Measurements from ENCODE around the gene MPC1L. TPM values are rescaled to one million over a fixed set of nuclear protein-coding genes. Genes with fewer than 3 reads are reported as not detected.
"Not testable (repeated sequence)": the region's sequence is repeated elsewhere in the genome, so short reads cannot be mapped to it uniquely, and the experiment has no call there.

Gene MPC1L
- total RNA-seq, 4 donors from 2014 or later: not detected

- in situ Hi-C loops (cut with MboI; ENCODE audit: low pct_ligation_motif_present in 1 of 4, low pct_unique_long_range_greater_than_20kb in 1 of 4, low sequenced_read_pairs in 3 of 4): no loop called here
Observed at GRCh38 chrX:40579141-40579540, 44.1 kb upstream of the MPC1L start.

GRCh38 chrX:40579900-40580536 lies 43.2 kb upstream of the MPC1L start:
- intact Hi-C loops (cut with DNase I; ENCODE audit: low total_unique reads) (no loop called here), in situ Hi-C loops (cut with MboI; ENCODE audit: low pct_ligation_motif_present in 1 of 4, low pct_unique_long_range_greater_than_20kb in 1 of 4, low sequenced_read_pairs in 3 of 4) (no loop called here)
- H3K27me3 ChIP-seq: no peaks in the 10 kb centered on the region
- no peaks in the 10 kb centered on the region for H3K36me3 ChIP-seq
- H3K4me1 ChIP-seq: peaks cover 3 to 13% (median 6%) of the 10 kb centered on the region in 4 donors
- H3K4me3 ChIP-seq: peak overlapping the region; percentile 30 to 84 (median 72)
- no peak for TF ChIP-seq CTCF (IDR thresholded peaks at IDR 0.05)
- TF ChIP-seq EP300 (IDR thresholded peaks at IDR 0.05; ENCODE audit: low read depth): no peak
- TF ChIP-seq POLR2A (IDR thresholded peaks at IDR 0.05): no peak
- no peak for TF ChIP-seq POLR2AphosphoS5 (IDR thresholded peaks at IDR 0.05)
- DNase-seq: no peak
- H3K27ac ChIP-seq: peak overlapping the region; percentile 85 to 98 (median 95)
- 14 to 38% methylated on average over 3 to 12 of the region's 12 CpGs for WGBS, 2 donors (ENCODE audit: low coverage in 1 of 2)
- no peaks in the 10 kb centered on the region for H3K9me3 ChIP-seq

More at GRCh38 chrX:40579141-40579540, 44.1 kb upstream of the MPC1L start:
- Histone ChIP-seq H3K27me3 (no peaks in the 10 kb centered on the region), H3K9me3 (no peaks in the 10 kb centered on the region), H3K36me3 (no peaks in the 10 kb centered on the region), H3K4me3 (no peak overlapping the region), H3K4me1 (peaks cover 3 to 13% (median 6%) of the 10 kb centered on the region in 4 donors), H3K27ac (peak overlapping the region in 1 of 4 donors; percentile 96)
- intact Hi-C loops (cut with DNase I; ENCODE audit: low total_unique reads): no loop called here
- no peak for DNase-seq
- WGBS, 2 donors (ENCODE audit: low coverage in 1 of 2): 38 to 62% methylated on average over 2 to 3 of the region's 3 CpGs
- no peak for TF ChIP-seq EP300 (IDR thresholded peaks at IDR 0.05; ENCODE audit: low read depth)
- no peak for TF ChIP-seq POLR2AphosphoS5 (IDR thresholded peaks at IDR 0.05)
- TF ChIP-seq CTCF (IDR thresholded peaks at IDR 0.05): no peak
- no peak for TF ChIP-seq POLR2A (IDR thresholded peaks at IDR 0.05)

- H3K27ac ChIP-seq: peak within 1 kb of the TSS; percentile 85 to 98 (median 95)
- DNase-seq: peak; percentile 93
- no peak for TF ChIP-seq CTCF (IDR thresholded peaks at IDR 0.05)
- no peak for TF ChIP-seq EP300 (IDR thresholded peaks at IDR 0.05; ENCODE audit: low read depth)
- TF ChIP-seq POLR2A (IDR thresholded peaks at IDR 0.05): peak; percentile 90
- peak; percentile 84 to 94 (median 93) for TF ChIP-seq POLR2AphosphoS5 (IDR thresholded peaks at IDR 0.05)
- H3K36me3 ChIP-seq: no peaks in the 10 kb centered on the region
- peak within 1 kb of the TSS; percentile 63 to 84 (median 72) for H3K4me3 ChIP-seq
- in situ Hi-C loops (cut with MboI; ENCODE audit: low pct_ligation_motif_present in 1 of 4, low pct_unique_long_range_greater_than_20kb in 1 of 4, low sequenced_read_pairs in 3 of 4): no loop called here
- intact Hi-C loops (cut with DNase I; ENCODE audit: low total_unique reads): no loop called here
- no peaks in the 10 kb centered on the region for H3K9me3 ChIP-seq
- 58% methylated on average over 54 of the region's 89 CpGs; no CpG with 5 or more reads in 1 of the 2 donors for WGBS, 2 donors (ENCODE audit: low coverage in 1 of 2)
- H3K4me1 ChIP-seq: peaks cover 3 to 13% (median 6%) of the 10 kb centered on the region in 4 donors
- no peaks in the 10 kb centered on the region for H3K27me3 ChIP-seq
Observed at GRCh38 chrX:40580537-40581335, 42.5 kb upstream of the MPC1L start, which contains the start of gene ATP6AP2. Gene ATP6AP2 (plus strand): TSS chrX:40580970. CDS start chrX:40581066, 96 bp downstream.

- intact Hi-C loops (cut with DNase I; ENCODE audit: low total_unique reads): no loop called here
- Histone ChIP-seq H3K36me3 (no peaks in the 10 kb centered on the region), H3K9me3 (no peaks in the 10 kb centered on the region), H3K27me3 (no peaks in the 10 kb centered on the region), H3K4me1 (peaks cover 3 to 13% (median 6%) of the 10 kb centered on the region in 4 donors), H3K27ac (peak overlapping the region; percentile 85 to 98 (median 95)), H3K4me3 (peak overlapping the region; percentile 63 to 84 (median 72))
- WGBS, 2 donors (ENCODE audit: low coverage in 1 of 2): 41% methylated on average over 9 of the region's 15 CpGs; no CpG with 5 or more reads in 1 of the 2 donors
- no peak for DNase-seq
- in situ Hi-C loops (cut with MboI; ENCODE audit: low pct_ligation_motif_present in 1 of 4, low pct_unique_long_range_greater_than_20kb in 1 of 4, low sequenced_read_pairs in 3 of 4): no loop called here
- TF ChIP-seq EP300 (IDR thresholded peaks at IDR 0.05; ENCODE audit: low read depth) (no peak), CTCF (IDR thresholded peaks at IDR 0.05) (no peak)
Observed at GRCh38 chrX:40581336-40581920, 41.8 kb upstream of the MPC1L start.

- H3K27me3 ChIP-seq; in situ Hi-C loops (cut with MboI; ENCODE audit: low pct_ligation_motif_present in 1 of 4, low pct_unique_long_range_greater_than_20kb in 1 of 4, low sequenced_read_pairs in 3 of 4): not testable (repeated sequence)
Observed at GRCh38 chrX:40582178-40582577, 41.0 kb upstream of the MPC1L start.

More at GRCh38 chrX:40582178-40582577, 41.0 kb upstream of the MPC1L start:
- intact Hi-C loops (cut with DNase I; ENCODE audit: low total_unique reads); H3K36me3 ChIP-seq; H3K27ac ChIP-seq; H3K9me3 ChIP-seq; DNase-seq: not testable (repeated sequence)
- WGBS, 2 donors (ENCODE audit: low coverage in 1 of 2): 89 to 100% methylated on average over 1 to 13 of the region's 13 CpGs
- peak overlapping the region in 1 of 4 donors; percentile 84 for H3K4me3 ChIP-seq
- H3K4me1 ChIP-seq: peaks cover 3 to 13% (median 6%) of the 10 kb centered on the region in 4 donors
